GM18868 (cell line): ENCODE results near the gene ELK3.

Source experiments
- ATAC-seq: cut with Tn5 transposase; IDR thresholded peaks from one replicate; pipeline ENCODE4 v1.9.1; 2021; ENCODE audit warnings: mild to moderate bottlenecking, moderate library complexity; ENCODE audit not compliant: unreplicated experiment

Gene ELK3

DNA sequence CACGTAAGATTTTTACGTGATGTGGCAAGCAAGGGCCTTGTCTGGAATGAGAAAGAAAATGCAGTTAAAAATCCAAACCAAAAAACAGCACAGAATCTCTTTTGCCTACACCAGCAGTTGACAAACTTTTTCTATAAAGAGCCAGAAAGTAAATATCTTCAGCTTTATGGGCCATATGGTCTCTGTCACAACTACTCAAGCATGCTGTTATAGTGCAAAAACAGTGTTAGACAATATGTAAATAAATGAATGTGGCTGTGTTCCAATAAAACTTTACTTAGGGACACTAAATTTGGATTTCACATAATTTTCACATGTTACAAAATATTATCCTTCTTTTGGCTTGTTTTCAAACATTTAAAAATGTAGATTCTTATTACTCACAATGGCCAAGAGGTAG lies 6.2 kb upstream of the ELK3 start:
- no peak for ATAC-seq

DNA sequence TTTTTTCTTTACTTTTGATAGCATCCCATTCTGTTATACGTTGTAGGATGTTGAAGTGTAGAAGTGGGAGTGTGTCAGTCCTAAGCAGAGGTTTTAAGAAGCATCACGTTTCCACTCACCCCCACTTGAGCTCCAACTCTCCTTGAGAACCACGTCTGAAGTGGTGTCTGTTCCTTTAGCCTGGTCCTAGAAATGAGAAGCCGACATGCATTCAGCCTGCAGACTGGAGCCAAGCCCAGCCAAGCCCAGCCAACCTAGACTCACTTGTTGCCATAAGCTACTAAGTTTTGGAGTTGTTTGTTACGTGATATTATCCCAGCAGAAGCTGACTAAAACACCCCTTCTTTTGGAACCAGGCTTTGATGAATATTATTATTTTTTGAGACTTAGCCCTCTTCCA lies 4.4 kb upstream of the ELK3 start:
- no peak for ATAC-seq

DNA sequence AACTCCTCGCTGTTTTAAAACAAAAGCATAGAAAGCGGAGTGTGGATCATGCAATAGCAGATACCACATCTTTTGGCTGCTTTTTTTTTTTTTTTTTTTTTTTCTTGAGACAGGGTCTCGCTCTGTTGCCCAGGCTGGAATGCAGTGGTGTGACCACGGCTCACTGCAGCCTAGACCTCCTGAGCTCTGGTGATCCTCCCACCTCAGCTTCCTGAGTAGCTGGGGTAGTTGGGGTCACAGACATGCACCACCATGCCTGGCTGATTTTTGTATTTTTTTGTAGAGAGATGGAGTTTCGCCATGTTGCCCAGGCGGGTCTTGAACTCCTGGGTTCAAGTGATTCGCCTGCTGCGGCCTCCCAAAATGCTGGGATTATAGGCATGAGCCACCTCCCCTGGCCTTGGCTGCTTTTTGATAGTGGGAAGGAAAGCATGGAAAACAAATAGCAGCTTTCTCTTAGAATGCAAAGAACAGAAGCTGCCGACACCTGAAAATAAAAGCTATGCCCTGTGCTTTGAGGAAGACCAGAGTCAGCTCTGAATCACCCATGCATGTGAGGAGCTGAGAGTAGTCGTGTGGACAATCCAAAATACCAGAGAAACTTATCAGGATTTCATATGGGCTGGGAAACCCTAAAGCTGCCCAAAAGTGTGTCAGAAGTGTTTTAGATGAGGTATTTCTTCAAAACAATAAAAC lies 3.6 kb upstream of the ELK3 start:
- ATAC-seq: no peak

DNA sequence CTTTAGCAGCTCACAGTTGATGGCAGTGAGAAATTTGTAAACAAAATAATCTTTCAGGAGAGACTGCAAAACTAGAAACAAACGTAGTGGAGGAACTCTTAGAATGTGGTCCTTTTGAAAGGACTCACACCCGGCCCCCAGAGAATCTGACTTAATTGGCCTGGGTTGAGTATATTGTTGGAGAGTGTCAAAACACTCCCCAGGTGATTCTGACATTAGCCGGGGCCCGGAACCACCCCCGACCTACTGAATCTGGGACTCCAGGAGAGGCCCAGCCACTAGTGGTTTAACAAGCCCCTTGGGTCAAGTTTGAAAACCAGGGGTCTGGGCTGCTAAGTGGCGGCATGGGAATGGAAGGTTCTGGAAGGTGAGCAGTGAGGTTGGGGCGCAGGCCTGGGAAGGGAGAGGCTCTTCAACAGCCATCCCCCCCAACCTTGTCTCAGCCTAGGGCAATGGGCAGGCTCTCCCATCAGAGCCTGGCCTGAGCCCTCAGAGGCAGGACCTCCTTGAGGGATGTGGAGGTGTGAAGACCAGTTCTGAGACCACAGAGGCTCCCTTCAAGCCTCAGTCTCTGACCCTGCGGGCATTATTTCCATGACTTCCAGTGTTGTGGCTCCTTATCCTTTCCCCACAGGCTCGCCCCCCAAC lies 1.1 kb upstream of the ELK3 start:
- no peak for ATAC-seq

DNA sequence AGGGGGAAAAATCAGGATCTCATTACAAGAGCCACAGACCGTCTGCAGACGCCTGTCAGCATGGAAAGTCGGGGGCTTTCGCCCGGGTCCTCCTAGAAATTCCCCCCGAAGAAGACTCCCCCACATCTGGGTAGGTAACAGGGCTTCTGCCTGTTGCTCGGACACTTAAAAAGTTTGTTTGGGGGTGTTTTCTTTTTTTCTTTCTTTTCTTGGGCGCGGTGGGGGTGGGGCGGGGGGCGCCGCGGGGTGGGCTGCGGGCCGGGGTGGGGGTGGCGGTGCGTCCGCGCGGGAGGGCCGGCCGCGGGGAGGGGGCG lies 358 bp downstream of the ELK3 start:
- ATAC-seq: peak; percentile 1

DNA sequence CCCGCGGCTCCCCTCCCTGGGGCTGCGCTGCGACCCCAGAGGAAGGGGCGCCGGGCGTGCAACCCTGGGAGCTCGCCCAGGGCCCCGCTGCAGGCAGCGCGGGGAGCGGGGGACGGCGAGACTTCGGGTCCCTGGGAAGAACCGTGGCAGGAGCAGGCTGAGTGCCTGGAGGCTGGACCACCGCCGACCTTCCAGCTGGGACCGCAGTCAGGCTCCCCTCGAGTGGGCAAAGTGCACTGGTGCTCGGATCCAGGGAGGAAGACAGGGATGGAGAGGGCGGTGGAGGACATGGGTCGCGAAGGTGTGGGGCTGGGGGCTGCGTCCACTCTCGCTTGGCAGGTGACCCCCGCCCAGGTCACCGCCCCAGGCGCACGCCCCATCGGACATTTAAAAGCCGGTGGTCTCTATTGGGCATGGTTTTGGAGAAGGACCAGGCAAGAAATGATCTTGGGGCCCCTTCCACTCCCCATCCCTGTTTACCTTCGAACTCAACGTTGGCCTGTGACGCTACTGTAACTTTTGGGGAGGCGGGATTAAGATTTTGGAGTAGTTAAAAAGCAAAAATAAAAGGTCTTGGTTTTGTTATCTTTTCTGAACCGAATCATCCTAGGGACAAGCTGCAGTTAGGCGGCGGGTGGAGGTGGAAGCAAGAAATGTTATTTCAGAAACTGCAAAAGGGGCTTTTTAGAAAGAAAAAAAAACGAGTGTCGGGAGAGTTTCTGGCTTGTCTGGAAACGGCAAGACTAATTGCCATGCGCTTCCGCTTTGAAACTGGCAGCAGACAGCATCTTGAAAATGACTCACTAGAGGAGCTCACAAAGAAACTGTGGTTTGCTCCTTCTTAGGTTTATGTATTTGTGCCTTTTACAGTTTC lies 1.0 kb downstream of the ELK3 start:
- ATAC-seq: peak; percentile 75

DNA sequence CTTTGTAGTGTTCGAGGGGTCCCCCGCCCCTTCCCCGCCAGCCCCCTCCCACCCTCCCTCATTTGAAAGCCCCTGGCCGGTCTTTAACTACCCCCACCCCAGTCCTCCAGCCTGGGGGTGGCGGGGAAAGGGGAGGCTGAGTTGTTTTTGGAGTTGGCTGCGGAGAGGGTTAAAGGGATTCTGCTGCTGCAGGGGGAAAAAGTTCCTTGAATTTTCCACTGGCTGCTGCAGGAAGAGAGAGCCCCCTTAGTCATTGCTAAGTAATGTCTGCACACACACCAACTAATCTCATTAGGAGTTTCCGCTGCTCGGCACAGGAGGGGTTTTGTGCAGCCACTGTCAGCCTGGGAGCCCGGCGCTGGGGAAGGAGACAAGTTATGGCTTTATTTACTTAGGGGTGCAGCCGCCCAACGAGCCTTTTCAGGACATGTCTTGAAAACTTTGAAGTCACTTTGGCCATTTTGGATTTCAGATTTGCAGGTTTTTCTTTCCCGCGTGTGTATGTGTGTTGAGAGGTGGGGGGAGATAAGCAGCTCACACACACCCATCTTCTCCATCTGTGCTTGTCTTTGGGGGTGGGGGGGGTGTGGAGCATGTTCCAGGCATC lies 1.8 kb downstream of the ELK3 start:
- no peak for ATAC-seq

DNA sequence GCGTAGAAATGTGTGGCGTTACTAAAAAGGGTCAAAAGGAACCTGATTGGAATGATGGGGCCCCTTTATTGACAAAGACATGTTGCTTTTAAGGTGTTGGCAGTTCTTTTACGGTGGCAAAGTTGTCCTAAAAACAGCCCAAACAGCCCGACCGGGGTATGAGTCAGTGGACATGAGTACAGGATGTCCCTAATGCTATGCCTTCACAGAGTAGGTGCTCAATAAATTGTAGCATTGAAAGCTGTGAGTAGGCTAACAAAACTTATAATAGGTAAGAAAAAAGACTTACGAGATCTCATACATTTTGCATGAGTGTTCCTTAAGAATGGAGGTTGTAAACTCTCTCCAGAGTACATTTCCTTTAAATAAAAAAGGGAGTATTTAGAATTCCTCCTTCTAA lies 2.6 kb downstream of the ELK3 start:
- no peak for ATAC-seq

DNA sequence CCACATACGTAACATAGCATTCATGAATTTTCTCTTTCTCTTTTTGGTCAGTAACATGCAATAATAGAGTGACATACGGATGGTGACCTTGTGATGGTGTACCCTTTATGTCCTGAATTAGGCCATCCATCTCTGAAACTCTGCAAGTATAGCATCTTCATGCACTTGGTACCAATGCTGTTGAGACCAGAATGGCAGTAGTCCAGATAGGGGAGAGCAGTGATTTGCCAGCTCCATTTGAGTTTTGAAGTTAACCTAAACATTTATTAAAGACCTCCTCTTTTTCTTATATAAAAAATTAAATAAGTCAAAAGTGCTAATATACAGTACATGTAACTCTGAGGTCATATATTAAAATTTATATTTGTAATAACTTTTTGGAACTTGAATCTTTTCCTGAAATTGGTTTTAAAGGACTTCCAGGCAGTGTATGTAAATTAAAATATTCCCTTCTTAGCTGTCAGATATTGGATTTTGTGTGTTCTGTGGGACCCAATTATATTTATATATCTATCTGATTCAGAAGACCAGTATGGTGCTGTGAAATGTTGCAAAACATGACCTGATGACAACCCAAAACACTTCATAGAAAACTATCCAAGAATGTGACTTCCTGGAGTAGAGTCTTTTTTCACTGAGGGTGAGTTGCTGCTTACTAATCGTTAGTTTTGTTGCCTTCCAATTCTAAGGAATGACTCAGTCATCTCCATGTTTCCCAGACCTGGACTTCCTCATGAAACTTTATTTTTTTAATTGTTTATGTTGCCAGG lies 3.5 kb downstream of the ELK3 start:
- ATAC-seq: no peak

DNA sequence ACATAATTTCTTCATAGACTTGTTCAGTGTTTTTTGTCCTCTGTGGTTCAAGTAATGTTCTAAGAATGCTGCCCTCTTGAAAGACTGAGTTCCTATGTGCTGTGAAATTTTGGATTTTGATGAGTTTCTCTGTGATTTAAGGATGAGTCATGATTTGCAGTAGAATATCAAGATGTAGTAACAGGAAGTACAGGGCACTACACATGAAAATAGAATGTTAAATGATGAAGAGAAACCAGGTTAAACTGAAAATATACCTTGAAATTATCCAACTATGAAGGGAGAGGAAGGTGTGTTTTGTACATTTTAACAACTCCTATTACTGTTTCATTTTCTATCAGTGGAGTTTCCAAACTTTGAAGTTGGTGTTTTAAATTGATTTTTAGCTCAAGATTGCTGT lies 4.8 kb downstream of the ELK3 start:
- peak; percentile 40 for ATAC-seq

DNA sequence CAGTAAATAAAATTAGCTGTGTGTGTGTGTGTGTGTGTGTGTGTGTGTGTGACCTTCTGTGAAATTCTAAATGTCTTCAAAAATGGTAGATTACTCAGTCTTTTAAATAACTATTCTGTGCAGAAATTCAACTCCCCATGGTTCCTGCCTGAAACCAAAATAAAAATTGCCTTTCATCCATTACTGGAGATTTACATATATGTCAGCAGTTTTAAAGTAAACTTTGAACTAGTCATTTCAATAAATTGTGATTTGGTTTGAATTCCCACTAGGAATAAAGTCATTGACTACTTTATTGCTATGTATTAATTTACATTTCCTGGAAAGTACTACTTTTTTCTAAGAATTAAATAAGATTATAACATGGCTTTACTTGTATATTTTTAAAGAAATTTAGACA lies 5.3 kb downstream of the ELK3 start:
- no peak for ATAC-seq

DNA sequence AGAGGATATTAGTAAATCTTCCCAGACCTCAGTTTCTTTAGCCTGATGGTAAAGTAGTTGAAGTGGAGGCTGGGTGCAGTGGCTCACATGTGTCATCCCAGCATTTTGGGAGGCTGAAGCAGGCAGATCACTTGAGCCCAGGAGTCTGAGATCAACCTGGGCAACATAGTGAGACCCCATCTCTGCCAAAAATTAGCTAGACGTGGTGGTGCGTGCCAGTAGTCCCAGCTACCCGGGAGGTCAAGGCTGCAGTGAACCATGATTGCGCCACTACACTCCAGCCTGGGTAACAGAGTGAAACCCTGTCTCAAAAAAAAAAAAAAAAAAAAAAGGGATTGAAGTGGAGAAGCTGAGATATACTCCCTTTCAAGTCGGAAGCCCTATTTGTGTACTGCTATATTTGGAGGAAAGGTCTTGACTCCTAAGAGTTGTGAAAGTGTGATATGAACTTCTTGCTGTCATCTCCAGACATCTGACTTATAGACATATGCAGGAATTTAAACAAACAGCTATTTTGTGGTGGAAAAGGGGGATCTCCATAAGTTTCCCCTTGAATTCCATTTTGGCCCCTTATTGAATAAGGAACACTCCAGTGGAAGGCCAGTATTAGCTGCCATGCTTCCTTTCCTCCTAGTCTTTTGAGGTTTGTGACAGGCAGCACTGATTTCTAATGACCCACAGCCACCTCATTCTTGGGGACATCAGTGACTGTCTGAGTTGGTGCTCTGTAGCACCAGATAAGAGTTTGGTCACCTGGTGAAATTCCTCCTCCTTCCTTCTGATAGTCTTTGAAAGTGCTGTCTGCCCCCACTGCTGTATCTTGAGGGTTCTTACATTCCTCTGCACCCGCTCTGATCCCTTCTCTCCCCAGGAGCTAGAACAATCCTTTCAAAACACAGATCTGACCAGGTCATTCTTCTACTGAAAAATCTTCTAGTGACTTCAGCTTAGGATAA lies 7.4 kb downstream of the ELK3 start:
- no peak for ATAC-seq

DNA sequence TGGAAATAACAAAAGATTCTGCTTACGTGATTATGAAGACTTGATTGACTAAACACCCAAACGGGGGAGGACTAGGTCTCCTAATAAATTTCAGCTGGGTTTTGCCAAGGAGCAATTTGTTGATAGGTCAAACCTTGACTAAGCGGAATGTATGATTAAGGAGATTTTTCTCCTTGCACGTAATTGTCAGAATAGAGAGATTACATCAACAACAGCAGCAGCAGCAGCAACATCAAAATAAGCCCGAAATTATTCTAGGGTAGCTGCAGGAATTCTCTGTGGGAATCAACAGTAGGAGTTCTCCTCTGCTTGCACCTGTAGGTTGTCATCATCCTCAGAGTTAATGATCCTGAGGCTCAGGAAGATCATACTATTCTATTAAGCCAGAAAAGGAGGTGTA lies 10.2 kb downstream of the ELK3 start:
- ATAC-seq: no peak

DNA sequence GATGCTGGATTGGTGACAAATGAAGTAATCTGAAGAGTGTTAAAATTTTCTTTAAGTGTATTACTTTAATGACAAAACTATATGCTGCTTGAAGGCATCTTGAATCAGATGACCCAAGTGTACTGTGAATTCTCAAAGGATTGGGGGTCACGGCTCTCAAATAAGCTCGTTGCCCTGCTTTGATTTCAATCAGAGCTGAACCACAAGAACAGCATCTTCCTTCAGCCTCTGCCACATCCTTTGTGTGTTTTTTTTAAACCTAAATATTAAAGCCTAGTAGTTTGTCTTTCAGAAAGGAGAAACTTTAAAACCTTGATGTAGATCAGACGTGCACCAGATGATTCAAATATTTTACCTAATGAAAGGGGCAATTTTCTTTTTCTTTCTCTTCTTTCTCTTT lies 11.7 kb downstream of the ELK3 start:
- no peak for ATAC-seq

DNA sequence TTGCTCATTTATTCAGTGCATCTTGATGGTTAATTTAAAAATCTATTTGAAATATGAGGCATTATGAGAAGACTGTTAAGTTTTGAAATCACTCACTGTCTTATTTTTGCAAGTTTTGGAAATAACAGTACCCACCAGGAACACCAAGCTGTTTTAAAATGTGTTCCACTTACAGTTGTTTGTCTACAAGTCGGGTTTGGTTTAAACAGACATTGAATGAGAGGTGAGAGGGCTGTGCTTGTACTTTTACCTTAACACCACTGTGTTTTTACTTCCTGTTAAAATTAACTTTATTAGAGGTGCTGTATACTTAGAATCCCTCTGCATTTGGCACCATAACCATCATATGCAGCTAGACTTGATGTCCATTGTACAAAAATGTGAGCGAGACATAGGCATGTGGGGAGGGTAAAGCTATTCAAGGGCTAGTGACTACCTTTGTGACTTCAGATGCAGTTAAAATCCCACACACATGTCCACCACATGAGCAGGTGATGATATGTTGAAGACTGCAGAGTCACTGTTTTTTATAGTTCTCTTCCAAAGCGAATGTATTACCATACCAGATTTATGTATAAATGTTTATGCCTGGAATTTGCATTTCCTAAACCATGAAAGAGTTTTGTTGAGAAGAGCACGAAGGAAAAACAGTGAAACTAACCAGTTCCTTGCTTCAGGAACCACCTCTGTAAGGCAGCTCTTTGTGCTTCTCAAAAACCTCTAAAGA lies 12.9 kb downstream of the ELK3 start:
- ATAC-seq: no peak

DNA sequence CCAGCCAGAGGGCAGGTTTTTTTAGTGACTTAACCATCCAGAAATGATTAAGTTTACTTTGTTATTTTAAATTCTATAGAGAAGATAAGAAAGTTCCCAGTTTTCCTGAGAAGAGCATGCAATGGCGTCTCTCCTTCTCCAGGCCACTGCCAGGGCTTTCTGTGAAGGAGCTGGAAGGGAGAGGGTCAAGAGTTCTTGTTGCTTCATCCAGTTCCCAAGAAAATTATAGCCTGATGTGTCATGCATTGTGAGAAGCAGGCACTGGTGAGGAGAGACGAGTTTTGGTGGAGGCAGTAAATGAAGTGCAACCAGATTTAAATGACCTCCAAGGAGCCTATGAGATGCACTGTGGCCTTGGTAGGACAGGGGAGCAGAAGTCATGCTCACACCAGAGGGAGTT lies 14.2 kb downstream of the ELK3 start:
- ATAC-seq: no peak

DNA sequence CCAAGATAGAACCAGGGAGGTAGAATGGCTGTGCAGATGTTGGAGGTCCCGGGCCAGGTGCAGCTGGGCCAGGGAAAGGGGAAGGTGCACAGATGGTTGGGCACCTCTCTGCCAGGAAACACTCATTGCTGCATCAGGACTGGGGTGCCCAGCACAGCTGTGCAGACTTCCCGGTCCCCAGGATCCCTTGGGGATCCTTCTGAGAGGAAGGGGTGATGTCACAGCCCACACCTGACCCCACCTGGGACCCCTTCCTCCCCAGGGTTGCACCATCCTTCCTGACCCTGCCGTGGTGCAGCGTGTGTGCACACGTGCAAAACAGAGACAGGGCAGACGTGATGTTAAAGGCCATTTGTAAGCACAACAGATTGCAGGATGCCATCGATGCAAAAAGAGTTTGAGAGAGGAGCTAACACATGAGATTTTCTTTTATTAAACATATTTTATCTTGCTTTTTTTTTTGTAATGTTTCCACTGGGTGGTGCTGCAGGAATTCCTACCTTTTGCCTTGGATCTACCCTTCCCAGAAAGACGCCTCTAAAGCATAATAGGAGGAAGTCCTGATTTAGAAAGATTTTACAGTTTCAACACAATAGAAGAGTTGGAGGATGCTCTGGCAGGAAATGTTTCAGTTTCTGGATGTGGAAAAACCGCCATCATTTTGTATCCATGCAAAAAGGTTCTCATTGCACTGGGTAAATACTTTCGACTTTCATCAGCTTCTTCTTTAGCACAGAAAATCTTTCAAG lies 14.8 kb downstream of the ELK3 start:
- ATAC-seq: no peak

DNA sequence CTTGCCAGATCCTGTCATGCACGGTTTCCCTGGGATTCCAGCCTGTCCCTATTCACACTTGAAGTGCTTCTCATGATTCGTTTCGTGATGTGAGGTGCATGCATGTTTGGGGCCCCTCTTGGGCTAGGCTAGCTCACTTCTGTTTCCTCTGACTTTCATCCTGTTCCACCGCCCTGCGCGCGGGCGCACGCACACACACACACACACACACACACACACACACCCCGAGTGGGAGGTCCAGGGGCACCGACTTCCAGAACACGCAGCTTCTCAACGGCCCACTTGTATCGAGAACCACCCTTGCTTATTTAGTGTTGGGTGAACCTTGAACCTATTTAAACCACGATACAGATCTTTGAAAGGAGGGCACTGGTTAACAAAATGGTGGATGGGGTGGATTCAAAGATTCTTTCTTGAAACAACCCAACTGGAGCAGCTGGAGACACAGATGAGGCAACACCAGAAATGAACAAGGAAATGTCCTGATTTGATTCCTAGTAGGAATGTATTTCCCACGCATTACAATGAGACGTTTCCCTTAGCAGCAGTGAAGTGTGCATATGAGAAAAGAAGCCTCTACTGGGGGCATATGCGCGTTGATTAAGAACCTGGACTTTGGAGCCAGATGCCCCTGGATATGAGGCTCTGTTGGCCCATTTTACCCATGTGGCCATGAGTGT lies 16.3 kb downstream of the ELK3 start:
- ATAC-seq: no peak
